H9 (cell line): ENCODE measurements around the gene C16orf95. TPM values are rescaled to one million over a fixed set of nuclear protein-coding genes. Genes with fewer than 3 reads are reported as not detected.

Experiments used
- DNase-seq: peaks from one replicate; pipeline ENCODE4 v3.0.0-alpha.2; 2017
- H2AFZ ChIP-seq: one replicate; pipeline ENCODE4 v1.6.1; 2013; ENCODE audit warnings: mild to moderate bottlenecking, low read length, control low read depth, moderate library complexity
- H2AK5ac ChIP-seq: 2 replicates; pipeline ENCODE4 v1.6.1; 2013; ENCODE audit warnings: low read length, control low read depth, mixed read lengths; ENCODE audit not compliant: insufficient read length
- H2BK120ac ChIP-seq: one replicate; pipeline ENCODE4 v1.6.1; 2013; ENCODE audit warnings: low read depth, mild to moderate bottlenecking, low read length, control low read depth, inconsistent platforms; ENCODE audit not compliant: poor library complexity, severe bottlenecking
- H2BK12ac ChIP-seq: 2 replicates; pipeline ENCODE4 v1.6.1; 2013; ENCODE audit warnings: low read length, control low read depth, mixed read lengths, low read depth; ENCODE audit not compliant: insufficient read length
- H2BK15ac ChIP-seq: 2 replicates; pipeline ENCODE4 v1.6.1; 2013; ENCODE audit warnings: low read depth, low read length, control low read depth
- H2BK20ac ChIP-seq: one replicate; pipeline ENCODE4 v1.6.1; 2013; ENCODE audit warnings: low read depth, mild to moderate bottlenecking, low read length, control low read depth, inconsistent platforms; ENCODE audit not compliant: poor library complexity, severe bottlenecking
- H2BK5ac ChIP-seq: 2 replicates; pipeline ENCODE4 v1.6.1; 2013; ENCODE audit warnings: low read length, control low read depth, mixed read lengths; ENCODE audit not compliant: insufficient read length
- H3K14ac ChIP-seq: 2 replicates; pipeline ENCODE4 v1.6.1; 2013; ENCODE audit warnings: low read length, control low read depth; ENCODE audit not compliant: insufficient read depth
- H3K18ac ChIP-seq: 2 replicates; pipeline ENCODE4 v1.6.1; 2013; ENCODE audit warnings: low read depth, mild to moderate bottlenecking, mixed read lengths, low read length, control low read depth; ENCODE audit not compliant: insufficient read length
- H3K23ac ChIP-seq: 2 replicates; pipeline ENCODE4 v1.6.1; 2013; ENCODE audit warnings: low read length, control low read depth, mixed read lengths, low read depth; ENCODE audit not compliant: insufficient read length
- H3K23me2 ChIP-seq: 2 replicates; pipeline ENCODE4 v1.6.1; 2013; ENCODE audit warnings: low read depth, mild to moderate bottlenecking, mixed read lengths, low read length, control low read depth; ENCODE audit not compliant: insufficient read length, poor library complexity, severe bottlenecking
- H3K27ac ChIP-seq: 2 replicates; pipeline ENCODE4 v1.5.1; 2013; ENCODE audit warnings: low read length, control low read depth, mixed read lengths, low read depth; ENCODE audit not compliant: insufficient read length
- H3K27me3 ChIP-seq: 2 replicates; pipeline ENCODE4 v1.6.1; 2013; ENCODE audit warnings: low read length, control low read depth, inconsistent platforms; ENCODE audit not compliant: insufficient read depth
- H3K4ac ChIP-seq: 2 replicates; pipeline ENCODE4 v1.6.1; 2013; ENCODE audit warnings: low read depth, mild to moderate bottlenecking, control low read depth, inconsistent platforms, low read length, moderate library complexity
- H3K4me1 ChIP-seq: 2 replicates; pipeline ENCODE4 v1.6.1; 2013; ENCODE audit warnings: low read length, control low read depth, inconsistent platforms; ENCODE audit not compliant: insufficient read depth
- H3K4me2 ChIP-seq: 2 replicates; pipeline ENCODE4 v1.6.1; 2013; ENCODE audit warnings: low read length, control low read depth, mixed read lengths; ENCODE audit not compliant: insufficient read length, insufficient read depth
- H3K56ac ChIP-seq: 2 replicates; pipeline ENCODE4 v1.6.1; 2013; ENCODE audit warnings: low read depth, mild to moderate bottlenecking, mixed read lengths, low read length, control low read depth; ENCODE audit not compliant: insufficient read length
- H3K79me1 ChIP-seq: 2 replicates; pipeline ENCODE4 v1.6.1; 2013; ENCODE audit warnings: low read depth, mild to moderate bottlenecking, moderate library complexity, low read length, control low read depth, inconsistent platforms; ENCODE audit not compliant: insufficient read depth, poor library complexity, severe bottlenecking
- H3K79me2 ChIP-seq: 2 replicates; pipeline ENCODE4 v1.6.1; 2013; ENCODE audit warnings: low read length, control low read depth, inconsistent platforms; ENCODE audit not compliant: insufficient read depth
- H3K9ac ChIP-seq: 2 replicates; pipeline ENCODE4 v1.6.1; 2013; ENCODE audit warnings: low read length, control low read depth, mixed read lengths; ENCODE audit not compliant: insufficient read length; ENCODE audit errors: extremely low read depth
- H3K9me3 ChIP-seq: one replicate; pipeline ENCODE4 v1.6.1; 2013; ENCODE audit warnings: low read depth, low read length, inconsistent platforms; ENCODE audit not compliant: control insufficient read depth
- H3T11ph ChIP-seq: one replicate; pipeline ENCODE4 v1.6.1; 2013; ENCODE audit warnings: mild to moderate bottlenecking, low read length, control low read depth, inconsistent platforms
- H4K20me1 ChIP-seq: one replicate; pipeline ENCODE4 v1.6.1; 2013; ENCODE audit not compliant: control insufficient read depth, insufficient read length, insufficient read depth
- H4K5ac ChIP-seq: 2 replicates; pipeline ENCODE4 v1.6.1; 2013; ENCODE audit warnings: low read depth, mild to moderate bottlenecking, mixed read lengths, low read length, control low read depth; ENCODE audit not compliant: insufficient read length
- H4K8ac ChIP-seq: replicated peaks from 2 replicates; pipeline ENCODE4 v1.6.1; 2013; ENCODE audit warnings: low read length, control low read depth, mixed read lengths, low read depth; ENCODE audit not compliant: insufficient read length
- H4K91ac ChIP-seq: 2 replicates; pipeline ENCODE4 v1.6.1; 2013; ENCODE audit warnings: low read depth, mild to moderate bottlenecking, moderate library complexity, mixed read lengths, low read length, control low read depth; ENCODE audit not compliant: insufficient read length
- H3K27ac Mint-ChIP-seq, 3 experiments: 2 replicates in 2 of 3; 3 replicates in 1 of 3; pipeline ENCODE4 v1.8.0; 2020 to 2021; ENCODE audit warnings: mixed read lengths in 3 of 3, mild to moderate bottlenecking in 1 of 3, moderate library complexity in 1 of 3
- H3K27me3 Mint-ChIP-seq: 2 replicates; pipeline ENCODE4 v1.8.0; 2021; ENCODE audit warnings: low read depth, mild to moderate bottlenecking, moderate library complexity, mixed read lengths
- H3K36me3 Mint-ChIP-seq, 3 experiments: 2 replicates in 2 of 3; 3 replicates in 1 of 3; pipeline ENCODE4 v1.8.0; 2020 to 2021; ENCODE audit warnings: low read depth in 3 of 3, mixed read lengths in 3 of 3; ENCODE audit not compliant: insufficient read depth in 1 of 3
- H3K4me1 Mint-ChIP-seq, 2 experiments: 2 replicates each; pipeline ENCODE4 v1.8.0; 2020; ENCODE audit warnings: mixed read lengths in 2 of 2
- H3K4me3 Mint-ChIP-seq, 2 experiments: 2 replicates in 1 of 2; 3 replicates in 1 of 2; pipeline ENCODE4 v1.8.0; 2020 to 2021; ENCODE audit warnings: mild to moderate bottlenecking in 2 of 2, mixed read lengths in 2 of 2, moderate library complexity in 1 of 2
- H3K9me3 Mint-ChIP-seq, 2 experiments: 2 replicates in 1 of 2; 3 replicates in 1 of 2; pipeline ENCODE4 v1.8.0; 2020; ENCODE audit warnings: mild to moderate bottlenecking in 2 of 2, mixed read lengths in 2 of 2, moderate library complexity in 1 of 2
- CTCF ChIP-seq: fragments of 200-600 bp; sonication (generic); conservative IDR thresholded peaks from 3 replicates; pipeline ENCODE4 v1.8.0; 2021; ENCODE audit warnings: antibody characterized with exemption, mild to moderate bottlenecking
- WGBS: extraction: QIAGEN DNeasy Blood & Tissue Kit; methylation state at CpG from one replicate; pipeline ENCODE4 v1.1.7; 2013; ENCODE audit warnings: missing lambda C conversion rate, low lambda C conversion rate, mixed read lengths; ENCODE audit not compliant: insufficient read length; ENCODE audit errors: extremely low coverage; 5-methylcytosine and 5-hydroxymethylcytosine counted together
- total RNA-seq: library from RNA; stranded (reverse); gene quantifications from 2 replicates; pipeline ENCODE4 v1.2.1, GENCODE V29; 2021

C16orf95 gene
- total RNA-seq, 1 experiment from 2014 or later, result 5.6 TPM

GRCh38 chr16:87322360-87322759, 5.2 kb upstream of the C16orf95 start:
- no peak overlapping the region for H4K91ac ChIP-seq
- H2BK15ac ChIP-seq, result no peak overlapping the region
- no peak overlapping the region for H2BK12ac ChIP-seq
- H3K23ac ChIP-seq, result no peak overlapping the region
- no peaks in the 10 kb centered on the region for H3K9me3 Mint-ChIP-seq
- H3K9ac ChIP-seq, result no peak overlapping the region
- WGBS, result no CpG with 5 or more reads among the region's 9 CpGs
- H3K4me1 ChIP-seq, result no peaks in the 10 kb centered on the region
- H3K4ac ChIP-seq, result no peak overlapping the region
- no peak overlapping the region for H2BK20ac ChIP-seq
- no peak overlapping the region for H2BK120ac ChIP-seq
- no peak overlapping the region for H3K27ac ChIP-seq
- H2AK5ac ChIP-seq, result no peak overlapping the region
- H3K4me1 Mint-ChIP-seq, result peaks cover 7 to 11% of the 10 kb centered on the region in 2 experiments
- no peaks in the 10 kb centered on the region for H4K20me1 ChIP-seq
- H3K4me2 ChIP-seq, result no peak overlapping the region
- no peak overlapping the region for H4K5ac ChIP-seq
- no peaks in the 10 kb centered on the region for H3K9me3 ChIP-seq
- no peak overlapping the region for H3K18ac ChIP-seq
- H3K27me3 Mint-ChIP-seq, result no peaks in the 10 kb centered on the region
- H3K27ac Mint-ChIP-seq, result no peak overlapping the region
- DNase-seq, result no peak
- peaks cover 8% of the 10 kb centered on the region for H3K23me2 ChIP-seq
- H4K8ac ChIP-seq, result no peak overlapping the region
- no peaks in the 10 kb centered on the region for H3K79me1 ChIP-seq
- no peak for TF ChIP-seq CTCF
- peaks cover 0 to 10% (median 3%) of the 10 kb centered on the region in 3 experiments; a peak in 3 of 7 replicates for H3K36me3 Mint-ChIP-seq
- H2AFZ ChIP-seq, result no peak overlapping the region
- H3K56ac ChIP-seq, result no peak overlapping the region
- H3K79me2 ChIP-seq, result peaks cover 7% of the 10 kb centered on the region; the same call in 1 of the 2 replicates
- no peak overlapping the region for H3T11ph ChIP-seq
- no peak overlapping the region for H2BK5ac ChIP-seq
- H3K27me3 ChIP-seq, result no peaks in the 10 kb centered on the region
- H3K4me3 Mint-ChIP-seq, result no peak overlapping the region
- no peak overlapping the region for H3K14ac ChIP-seq
